GM23248 (cell line): ENCODE results near the gene IFRD1.

ENCODE experiments used
- EZH2 ChIP-seq: fragments of 200-600 bp; sonication (generic); IDR thresholded peaks from 2 replicates; pipeline ENCODE4 v1.6.1; 2018; ENCODE audit warnings: antibody characterized with exemption, mild to moderate bottlenecking; ENCODE audit not compliant: insufficient read depth, poor library complexity, severe bottlenecking
- EZH2phosphoT487 ChIP-seq: fragments of 200-600 bp; sonication (generic); IDR thresholded peaks from 2 replicates; pipeline ENCODE4 v1.6.1; 2018; ENCODE audit warnings: antibody characterized with exemption, moderate library complexity, mild to moderate bottlenecking, low read depth; ENCODE audit not compliant: insufficient read depth

- no peak for TF ChIP-seq EZH2
- no peak for TF ChIP-seq EZH2phosphoT487
Measured at GRCh38 chr7:112414855-112415490, 35.3 kb upstream of the IFRD1 start.
